HEK293 (cell line): Measurements from ENCODE around the gene MESP2.
A peak's percentile ranks its signal among the peaks of the same experiment; 100 is the strongest.

ENCODE experiments used
- BCL11A ChIP-seq: fragments of 450-650 bp; formaldehyde crosslinking; IDR thresholded peaks from 2 replicates; pipeline ENCODE4 v1.5.1; 2016; ENCODE audit warnings: low read depth, missing biosample characterization, missing genetic modification characterization
- BCL11B ChIP-seq: fragments of 450-650 bp; formaldehyde crosslinking; IDR thresholded peaks from 2 replicates; pipeline ENCODE4 v1.5.1; 2016; ENCODE audit warnings: low read depth, missing biosample characterization, missing genetic modification characterization
- BCL6B ChIP-seq: fragments of 450-650 bp; formaldehyde crosslinking; IDR thresholded peaks from 2 replicates; pipeline ENCODE4 v1.5.1; 2017; ENCODE audit warnings: missing biosample characterization, missing genetic modification characterization
- GLIS1 ChIP-seq: fragments of 450-650 bp; formaldehyde crosslinking; IDR thresholded peaks from 2 replicates; pipeline ENCODE4 v1.5.1; 2016; ENCODE audit warnings: missing biosample characterization, missing genetic modification characterization
- GLIS2 ChIP-seq: fragments of 450-650 bp; formaldehyde crosslinking; IDR thresholded peaks from 2 replicates; pipeline ENCODE4 v1.5.1; 2016; ENCODE audit warnings: missing biosample characterization, missing genetic modification characterization
- KLF1 ChIP-seq: fragments of 450-650 bp; formaldehyde crosslinking; IDR thresholded peaks from 2 replicates; pipeline ENCODE4 v1.5.1; 2016; ENCODE audit warnings: missing biosample characterization, missing genetic modification characterization
- KLF17 ChIP-seq: fragments of 450-650 bp; formaldehyde crosslinking; IDR thresholded peaks from 2 replicates; pipeline ENCODE4 v1.5.1; 2016; ENCODE audit warnings: missing biosample characterization, missing genetic modification characterization
- KLF8 ChIP-seq: fragments of 450-650 bp; formaldehyde crosslinking; IDR thresholded peaks from 2 replicates; pipeline ENCODE4 v1.5.1; 2016; ENCODE audit warnings: missing biosample characterization, missing genetic modification characterization
- PATZ1 ChIP-seq: fragments of 450-650 bp; formaldehyde crosslinking; IDR thresholded peaks from 2 replicates; pipeline ENCODE4 v1.5.1; 2016; ENCODE audit warnings: missing biosample characterization, missing genetic modification characterization
- SETDB1 ChIP-seq: IDR thresholded peaks from one replicate; pipeline ENCODE4 v1.6.1; 2017; ENCODE audit warnings: mild to moderate bottlenecking, low read length, moderate library complexity, mixed read lengths; ENCODE audit not compliant: insufficient read length
- TCF7L2 ChIP-seq: IDR thresholded peaks from 2 replicates; pipeline ENCODE4 v1.6.1; 2011; ENCODE audit warnings: low read depth, mild to moderate bottlenecking, inconsistent platforms, low read length, moderate library complexity, borderline replicate concordance
- ZBTB10 ChIP-seq: fragments of 450-650 bp; formaldehyde crosslinking; IDR thresholded peaks from 2 replicates; pipeline ENCODE4 v1.5.1; 2016; ENCODE audit warnings: missing biosample characterization, missing genetic modification characterization
- ZFP37 ChIP-seq: fragments of 450-650 bp; formaldehyde crosslinking; IDR thresholded peaks from 2 replicates; pipeline ENCODE4 v1.5.1; 2016; ENCODE audit warnings: missing biosample characterization, missing genetic modification characterization
- ZNF18 ChIP-seq: fragments of 450-650 bp; formaldehyde crosslinking; IDR thresholded peaks from 2 replicates; pipeline ENCODE4 v1.5.1; 2016; ENCODE audit warnings: missing biosample characterization, missing genetic modification characterization
- ZNF202 ChIP-seq: fragments of 450-650 bp; formaldehyde crosslinking; IDR thresholded peaks from 2 replicates; pipeline ENCODE4 v1.5.1; 2016; ENCODE audit warnings: missing biosample characterization, missing genetic modification characterization, borderline replicate concordance
- ZNF24 ChIP-seq: fragments of 450-650 bp; formaldehyde crosslinking; IDR thresholded peaks from 2 replicates; pipeline ENCODE4 v1.5.1; 2016; ENCODE audit warnings: missing biosample characterization, missing genetic modification characterization
- ZNF324 ChIP-seq: fragments of 450-650 bp; formaldehyde crosslinking; IDR thresholded peaks from 2 replicates; pipeline ENCODE4 v1.5.1; 2016; ENCODE audit warnings: missing biosample characterization, missing genetic modification characterization
- ZNF398 ChIP-seq: fragments of 450-650 bp; formaldehyde crosslinking; IDR thresholded peaks from 2 replicates; pipeline ENCODE4 v1.5.1; 2017; ENCODE audit warnings: missing biosample characterization, missing genetic modification characterization
- ZNF488 ChIP-seq: fragments of 450-650 bp; formaldehyde crosslinking; IDR thresholded peaks from 2 replicates; pipeline ENCODE4 v1.5.1; 2016; ENCODE audit warnings: missing biosample characterization, missing genetic modification characterization
- ZNF621 ChIP-seq: fragments of 450-650 bp; formaldehyde crosslinking; IDR thresholded peaks from 2 replicates; pipeline ENCODE4 v1.5.1; 2017; ENCODE audit warnings: missing biosample characterization, missing genetic modification characterization
- ZNF692 ChIP-seq: fragments of 450-650 bp; formaldehyde crosslinking; IDR thresholded peaks from 2 replicates; pipeline ENCODE4 v1.5.1; 2016; ENCODE audit warnings: missing biosample characterization, missing genetic modification characterization
- ZNF785 ChIP-seq: fragments of 450-650 bp; formaldehyde crosslinking; IDR thresholded peaks from 2 replicates; pipeline ENCODE4 v1.5.1; 2016; ENCODE audit warnings: missing biosample characterization, missing genetic modification characterization
- ZNF792 ChIP-seq: fragments of 450-650 bp; formaldehyde crosslinking; IDR thresholded peaks from 2 replicates; pipeline ENCODE4 v1.5.1; 2016; ENCODE audit warnings: missing biosample characterization, missing genetic modification characterization

Gene MESP2

GRCh38 chr15:89750560-89751542, 25.3 kb upstream of the MESP2 start, which contains the start of gene MESP1 (continued):
- no peak for TF ChIP-seq ZFP37
- peak; percentile 72; the same call in 1 of the 2 replicates for TF ChIP-seq ZNF18 (tag by site-specific recombination)
- no peak for TF ChIP-seq SETDB1
- no peak for TF ChIP-seq KLF17 (tag by site-specific recombination)
- peak; percentile 63 for TF ChIP-seq GLIS2 (tag by site-specific recombination)
- TF ChIP-seq ZNF785 (tag by site-specific recombination), result no peak
- TF ChIP-seq GLIS1 (tag by site-specific recombination), result no peak
- TF ChIP-seq KLF1 (tag by site-specific recombination), result no peak
- peak; percentile 66; the same call in 1 of the 2 replicates for TF ChIP-seq ZNF692 (tag by site-specific recombination)
- TF ChIP-seq ZNF488 (tag by site-specific recombination), result no peak
- TF ChIP-seq TCF7L2, result peak; percentile 47; the same call in 1 of the 2 replicates
- no peak for TF ChIP-seq ZNF621 (tag by site-specific recombination)
- 0 out of 2 replicates have a peak, but pooled peaks have one; percentile 37 for TF ChIP-seq PATZ1 (tag by site-specific recombination)
- no peak for TF ChIP-seq ZNF398 (tag by site-specific recombination)
- no peak for TF ChIP-seq ZNF24 (tag by site-specific recombination)
- no peak for TF ChIP-seq BCL11A
- no peak for TF ChIP-seq ZNF202 (tag by site-specific recombination)
- no peak for TF ChIP-seq ZBTB10
- TF ChIP-seq ZNF324, result no peak
- TF ChIP-seq ZNF792 (tag by site-specific recombination), result no peak
- TF ChIP-seq KLF8 (tag by site-specific recombination), result no peak
- TF ChIP-seq BCL11B, result no peak
- no peak for TF ChIP-seq BCL6B
